GM12872 (cell line): ENCODE results near the gene AARS1.

ENCODE experiments used
- TF ChIP-seq, protein P1 (sequence below): IDR thresholded peaks from 3 replicates; pipeline ENCODE4 v1.5.1; 2011; ENCODE audit warnings: low read depth, mild to moderate bottlenecking, low read length, moderate library complexity; ENCODE audit not compliant: insufficient read depth

Gene AARS1

GRCh38 chr16:70289229-70290094, at the start of gene AARS1:
Gene AARS1, minus strand, starts transcription at chr16:70289506. Its CDS starts 6,743 bp downstream, at chr16:70282763.
- TF ChIP-seq, protein P1, sequence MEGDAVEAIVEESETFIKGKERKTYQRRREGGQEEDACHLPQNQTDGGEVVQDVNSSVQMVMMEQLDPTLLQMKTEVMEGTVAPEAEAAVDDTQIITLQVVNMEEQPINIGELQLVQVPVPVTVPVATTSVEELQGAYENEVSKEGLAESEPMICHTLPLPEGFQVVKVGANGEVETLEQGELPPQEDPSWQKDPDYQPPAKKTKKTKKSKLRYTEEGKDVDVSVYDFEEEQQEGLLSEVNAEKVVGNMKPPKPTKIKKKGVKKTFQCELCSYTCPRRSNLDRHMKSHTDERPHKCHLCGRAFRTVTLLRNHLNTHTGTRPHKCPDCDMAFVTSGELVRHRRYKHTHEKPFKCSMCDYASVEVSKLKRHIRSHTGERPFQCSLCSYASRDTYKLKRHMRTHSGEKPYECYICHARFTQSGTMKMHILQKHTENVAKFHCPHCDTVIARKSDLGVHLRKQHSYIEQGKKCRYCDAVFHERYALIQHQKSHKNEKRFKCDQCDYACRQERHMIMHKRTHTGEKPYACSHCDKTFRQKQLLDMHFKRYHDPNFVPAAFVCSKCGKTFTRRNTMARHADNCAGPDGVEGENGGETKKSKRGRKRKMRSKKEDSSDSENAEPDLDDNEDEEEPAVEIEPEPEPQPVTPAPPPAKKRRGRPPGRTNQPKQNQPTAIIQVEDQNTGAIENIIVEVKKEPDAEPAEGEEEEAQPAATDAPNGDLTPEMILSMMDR: no peak

DNA sequence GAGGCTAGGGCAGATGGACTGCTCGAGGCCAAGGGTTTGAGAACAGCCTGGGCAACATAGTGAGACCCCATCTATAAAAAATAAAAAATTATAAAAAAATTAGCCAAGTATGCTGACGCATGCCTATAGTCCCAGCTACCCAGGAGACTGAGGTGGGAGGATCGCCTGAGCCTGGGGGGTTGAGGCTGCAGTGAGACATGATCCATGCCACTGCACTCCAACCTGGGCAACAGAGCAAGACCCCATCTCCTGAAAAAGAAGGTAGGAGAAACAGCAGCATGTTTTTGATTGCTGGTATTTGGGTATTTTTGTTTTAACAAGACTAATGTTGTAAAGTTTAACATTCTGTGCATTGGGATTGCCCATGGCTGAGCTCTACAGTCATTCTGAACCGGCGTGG, 48.5 kb upstream of the AARS1 start:
- TF ChIP-seq, protein P1: no peak

DNA sequence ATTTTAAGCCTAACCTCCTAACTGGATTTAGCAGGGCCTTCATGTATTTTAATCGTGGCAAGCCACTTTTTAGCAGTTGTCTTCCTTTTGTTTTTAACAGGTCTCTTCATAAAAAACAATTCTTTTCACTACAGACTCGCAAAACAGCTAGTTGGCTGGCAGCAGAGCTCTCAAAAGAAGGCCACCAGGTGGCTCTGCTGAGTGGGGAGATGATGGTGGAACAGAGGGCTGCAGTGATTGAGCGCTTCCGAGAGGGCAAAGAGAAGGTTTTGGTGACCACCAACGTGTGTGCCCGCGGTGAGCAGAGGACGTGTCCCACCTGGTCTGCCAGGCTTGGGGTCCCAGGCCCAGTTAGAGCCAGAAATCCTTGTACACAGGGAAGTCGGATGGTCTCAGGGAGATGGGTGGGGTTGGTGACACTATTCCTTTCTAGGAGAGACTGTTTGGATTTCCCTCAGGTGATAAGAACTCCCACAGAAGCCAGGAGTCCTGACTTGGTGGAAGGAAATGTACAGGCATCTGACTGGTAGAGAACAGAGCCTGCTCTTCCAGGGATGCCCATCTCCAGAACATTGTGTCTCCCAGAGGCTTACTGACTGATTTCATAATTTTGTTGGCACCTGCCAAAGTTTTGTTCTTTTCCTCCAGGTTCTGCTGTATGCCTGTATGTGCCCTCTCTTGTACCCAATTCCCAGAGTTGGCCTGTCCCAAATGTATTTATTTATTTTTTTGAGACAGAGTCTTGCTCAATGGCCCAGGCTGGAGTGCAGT, 42.5 kb upstream of the AARS1 start:
- TF ChIP-seq, protein P1: peak; percentile 54

DNA sequence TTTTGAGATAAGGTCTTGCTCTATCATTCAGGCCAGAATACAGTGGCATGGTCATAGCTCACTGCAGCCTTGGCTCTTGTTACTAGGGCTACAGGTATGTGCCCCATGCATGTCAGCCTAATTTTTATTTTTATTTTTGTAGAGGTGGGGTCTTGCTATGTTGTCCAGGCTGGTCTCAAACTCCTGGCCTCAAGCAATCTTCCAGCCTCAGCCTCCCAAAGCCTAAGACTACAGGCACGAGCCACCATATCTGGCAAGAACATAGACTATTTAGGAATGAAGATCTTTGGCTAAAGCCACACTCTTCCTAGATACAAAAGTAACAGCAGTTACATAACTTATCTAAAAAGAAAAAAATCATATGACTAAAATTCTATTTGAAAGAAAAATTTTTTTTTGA, 41.8 kb upstream of the AARS1 start:
- TF ChIP-seq, protein P1: no peak

- TF ChIP-seq, protein P1: no peak
Observed at GRCh38 chr16:70324998-70325747, 35.9 kb upstream of the AARS1 start.

GRCh38 chr16:70320121-70320520, 30.8 kb upstream of the AARS1 start:
- TF ChIP-seq, protein P1: no peak

GRCh38 chr16:70306880-70307279, 17.6 kb upstream of the AARS1 start:
- TF ChIP-seq, protein P1: no peak
